Mucosa of stomach (tissue), 1 donor: Measurements from ENCODE around the gene RNF144B.
"Not testable (repeated sequence)": the region's sequence is repeated elsewhere in the genome, so short reads cannot be mapped to it uniquely, and the experiment has no call there.

Source experiments
- H3K27me3 ChIP-seq: one replicate; pipeline ENCODE4 v1.7.0; 2013; ENCODE audit warnings: mild to moderate bottlenecking, low read length; ENCODE audit not compliant: control insufficient read depth, insufficient read depth
- H3K36me3 ChIP-seq: one replicate; pipeline ENCODE4 v1.7.0; 2013; ENCODE audit warnings: low read length; ENCODE audit not compliant: control insufficient read depth, insufficient read depth
- H3K4me1 ChIP-seq: one replicate; pipeline ENCODE4 v1.7.0; 2013; ENCODE audit warnings: mild to moderate bottlenecking, low read length; ENCODE audit not compliant: control insufficient read depth, insufficient read depth
- H3K4me3 ChIP-seq: one replicate; pipeline ENCODE4 v1.7.0; 2013; ENCODE audit warnings: low read length
- H3K9ac ChIP-seq: one replicate; pipeline ENCODE4 v1.7.0; 2013; ENCODE audit warnings: mild to moderate bottlenecking, low read length, moderate library complexity
- H3K9me3 ChIP-seq: one replicate; pipeline ENCODE4 v1.7.0; 2013; ENCODE audit warnings: mild to moderate bottlenecking, low read length, moderate library complexity; ENCODE audit not compliant: control insufficient read depth
- donor health status: Pancreatic carcinoma.

Gene RNF144B

DNA sequence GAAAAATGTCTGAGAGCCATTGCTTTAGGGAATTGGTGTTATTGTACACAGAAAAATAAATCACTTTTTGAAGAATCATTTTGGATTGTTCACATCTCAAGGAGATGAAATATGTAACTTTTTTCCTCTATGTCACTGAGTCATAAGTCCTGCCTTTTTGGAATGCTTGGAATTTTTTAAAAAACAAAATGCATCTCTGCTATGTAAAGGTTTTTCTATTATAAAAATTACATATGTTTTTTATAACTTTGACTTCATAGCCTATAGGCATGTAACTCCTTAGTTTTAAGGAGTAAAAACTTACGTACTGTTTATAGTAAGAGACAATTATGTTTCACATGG lies 8.7 kb downstream of the RNF144B start:
- Histone ChIP-seq H3K27me3 (no peaks in the 10 kb centered on the region), H3K9me3 (no peaks in the 10 kb centered on the region), H3K36me3 (no peaks in the 10 kb centered on the region), H3K9ac (no peak overlapping the region), H3K4me1 (no peaks in the 10 kb centered on the region), H3K4me3 (no peak overlapping the region)

DNA sequence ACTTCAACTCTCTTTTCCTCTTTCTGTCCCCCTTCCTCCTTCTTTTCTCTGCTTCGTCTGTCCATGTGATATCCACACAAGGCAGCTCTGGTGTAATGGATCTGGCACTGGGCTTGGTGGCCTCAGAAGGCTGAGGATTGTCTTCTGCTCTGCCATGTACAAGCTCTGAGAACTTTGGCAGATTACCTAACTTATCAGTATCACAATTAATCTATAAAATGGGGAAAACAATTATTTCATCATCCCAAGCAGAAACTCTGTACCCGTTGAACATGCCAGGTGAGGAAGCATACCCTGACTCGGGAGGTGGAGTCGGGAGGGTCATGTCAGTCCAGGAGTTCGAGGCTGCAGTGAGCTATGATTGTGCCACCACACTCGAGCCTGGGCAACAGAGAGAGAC lies 10.6 kb downstream of the RNF144B start:
- no peaks in the 10 kb centered on the region for H3K9me3 ChIP-seq
- no peak overlapping the region for H3K4me3 ChIP-seq
- no peaks in the 10 kb centered on the region for H3K27me3 ChIP-seq
- H3K4me1 ChIP-seq: no peaks in the 10 kb centered on the region
- no peak overlapping the region for H3K9ac ChIP-seq
- no peaks in the 10 kb centered on the region for H3K36me3 ChIP-seq

DNA sequence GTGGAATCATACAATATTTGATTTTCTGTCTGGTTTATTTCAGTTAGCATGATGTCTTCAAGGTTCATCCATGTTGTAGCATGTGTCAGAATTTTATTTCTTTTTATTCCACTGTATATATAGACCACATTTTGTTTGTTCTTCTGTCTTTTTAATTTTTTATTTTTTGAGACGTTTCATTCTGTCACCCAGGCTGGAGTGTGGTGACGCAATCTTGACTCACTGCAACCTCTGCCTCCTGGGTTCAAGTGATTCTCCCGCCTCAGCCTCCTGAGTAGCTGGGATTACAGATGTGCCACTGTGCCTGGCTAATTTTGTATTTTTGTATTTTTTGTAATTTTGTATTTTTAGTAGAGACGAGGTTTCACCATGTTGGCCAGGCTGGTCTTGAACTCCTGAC lies 11.1 kb downstream of the RNF144B start:
- not testable (repeated sequence) for H3K9ac ChIP-seq, H3K4me3 ChIP-seq, H3K9me3 ChIP-seq, H3K4me1 ChIP-seq, H3K36me3 ChIP-seq, H3K27me3 ChIP-seq

- no peaks in the 10 kb centered on the region for H3K9me3 ChIP-seq
- no peak overlapping the region for H3K9ac ChIP-seq
- H3K27me3 ChIP-seq: no peaks in the 10 kb centered on the region
- no peaks in the 10 kb centered on the region for H3K36me3 ChIP-seq
- no peak overlapping the region for H3K4me3 ChIP-seq
- H3K4me1 ChIP-seq: no peaks in the 10 kb centered on the region
Observed at GRCh38 chr6:18400831-18401446, 13.8 kb downstream of the RNF144B start.

DNA sequence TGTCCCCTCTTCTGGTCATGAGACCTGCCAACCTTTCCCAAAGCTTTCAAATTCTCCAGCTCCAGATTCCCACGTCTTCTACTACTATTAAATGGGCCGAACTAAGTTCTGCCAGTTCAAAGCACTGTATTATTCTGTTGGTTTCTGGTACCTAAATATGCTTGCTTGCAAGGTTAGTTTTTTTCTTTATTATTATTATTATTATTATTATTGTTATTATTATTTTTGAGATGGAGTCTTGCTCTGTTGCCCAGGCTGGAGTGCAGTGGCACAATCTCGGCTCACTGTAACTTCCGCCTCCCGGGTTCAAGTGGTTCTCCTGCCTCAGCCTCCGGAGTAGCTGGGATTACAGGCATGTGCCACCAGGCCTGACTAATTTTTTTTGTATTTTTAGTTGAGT lies 17.8 kb downstream of the RNF144B start:
- not testable (repeated sequence) for H3K9ac ChIP-seq, H3K4me1 ChIP-seq, H3K27me3 ChIP-seq, H3K36me3 ChIP-seq, H3K9me3 ChIP-seq, H3K4me3 ChIP-seq

- no peaks in the 10 kb centered on the region for H3K36me3 ChIP-seq
- H3K4me3 ChIP-seq: no peak overlapping the region
- H3K27me3 ChIP-seq: no peaks in the 10 kb centered on the region
- no peak overlapping the region for H3K9ac ChIP-seq
- no peaks in the 10 kb centered on the region for H3K4me1 ChIP-seq
- H3K9me3 ChIP-seq: no peaks in the 10 kb centered on the region
Observed at GRCh38 chr6:18405477-18406293, 18.5 kb downstream of the RNF144B start.

DNA sequence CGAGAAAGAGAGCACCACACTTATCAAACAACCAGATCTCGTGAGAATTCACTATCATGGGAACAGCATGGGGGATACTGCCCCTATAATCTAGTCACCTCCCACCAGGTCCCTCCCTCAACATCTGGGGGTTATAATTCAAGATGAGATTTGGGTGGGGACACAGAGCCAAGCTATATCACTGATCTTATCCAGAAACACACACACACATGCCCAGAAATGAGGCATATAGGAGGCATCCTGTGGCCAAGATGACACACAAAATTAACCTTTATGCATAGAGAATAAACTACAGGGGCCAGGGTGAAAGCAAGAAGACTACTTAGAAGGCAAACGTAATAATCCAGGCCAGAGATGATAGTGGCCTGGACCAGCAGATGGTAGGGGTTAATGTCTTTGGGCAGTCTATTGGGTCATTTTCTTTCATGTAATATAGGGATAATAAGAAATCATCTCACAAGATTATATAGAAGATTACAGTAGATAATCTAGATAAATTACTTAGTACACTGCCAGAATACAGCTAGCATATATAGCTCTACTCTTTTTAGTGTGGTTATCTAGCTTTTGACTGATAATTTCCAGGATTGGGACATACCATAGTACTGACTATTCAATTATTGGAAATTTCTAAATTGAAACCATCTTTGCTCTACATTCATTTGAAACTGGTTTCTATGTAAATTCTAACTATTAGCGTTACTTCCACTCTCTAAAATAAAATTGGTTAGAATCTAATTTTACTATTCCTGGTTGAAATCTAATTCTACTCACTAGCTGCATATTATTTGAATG lies 20.0 kb downstream of the RNF144B start:
- no peaks in the 10 kb centered on the region for H3K4me1 ChIP-seq
- no peak overlapping the region for H3K9ac ChIP-seq
- H3K36me3 ChIP-seq: no peaks in the 10 kb centered on the region
- H3K9me3 ChIP-seq: no peaks in the 10 kb centered on the region
- no peaks in the 10 kb centered on the region for H3K27me3 ChIP-seq
- no peak overlapping the region for H3K4me3 ChIP-seq

- H3K36me3 ChIP-seq, H3K4me3 ChIP-seq, H3K9ac ChIP-seq, H3K9me3 ChIP-seq, H3K27me3 ChIP-seq, H3K4me1 ChIP-seq: not testable (repeated sequence)
Observed at GRCh38 chr6:18409602-18410001, 22.5 kb downstream of the RNF144B start.

GRCh38 chr6:18410412-18410811 lies 23.3 kb downstream of the RNF144B start:
- H3K9me3 ChIP-seq: no peaks in the 10 kb centered on the region
- no peaks in the 10 kb centered on the region for H3K27me3 ChIP-seq
- H3K36me3 ChIP-seq: no peaks in the 10 kb centered on the region
- H3K9ac ChIP-seq: no peak overlapping the region
- H3K4me1 ChIP-seq: no peaks in the 10 kb centered on the region
- H3K4me3 ChIP-seq: no peak overlapping the region

DNA sequence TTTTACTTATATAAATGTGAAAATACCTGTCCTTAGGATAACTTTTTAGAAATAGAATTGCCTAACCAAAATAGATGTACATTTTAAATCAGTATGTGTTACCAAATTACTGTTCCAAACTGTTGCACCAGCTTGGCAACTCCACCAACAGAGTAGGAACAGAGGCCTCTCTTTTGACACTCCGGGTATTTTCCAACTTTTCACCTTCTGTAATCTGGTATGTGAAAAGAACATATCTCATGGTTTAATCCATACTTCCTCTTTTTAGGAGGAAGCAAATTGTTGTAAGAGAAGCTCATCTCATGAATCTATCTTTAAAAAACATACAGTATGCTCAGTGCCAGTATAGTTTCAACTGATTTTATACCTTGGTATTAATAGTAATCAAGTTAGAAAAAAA lies 24.9 kb downstream of the RNF144B start:
- no peaks in the 10 kb centered on the region for H3K27me3 ChIP-seq
- no peaks in the 10 kb centered on the region for H3K9me3 ChIP-seq
- no peak overlapping the region for H3K4me3 ChIP-seq
- H3K36me3 ChIP-seq: no peaks in the 10 kb centered on the region
- H3K4me1 ChIP-seq: no peaks in the 10 kb centered on the region
- H3K9ac ChIP-seq: no peak overlapping the region

DNA sequence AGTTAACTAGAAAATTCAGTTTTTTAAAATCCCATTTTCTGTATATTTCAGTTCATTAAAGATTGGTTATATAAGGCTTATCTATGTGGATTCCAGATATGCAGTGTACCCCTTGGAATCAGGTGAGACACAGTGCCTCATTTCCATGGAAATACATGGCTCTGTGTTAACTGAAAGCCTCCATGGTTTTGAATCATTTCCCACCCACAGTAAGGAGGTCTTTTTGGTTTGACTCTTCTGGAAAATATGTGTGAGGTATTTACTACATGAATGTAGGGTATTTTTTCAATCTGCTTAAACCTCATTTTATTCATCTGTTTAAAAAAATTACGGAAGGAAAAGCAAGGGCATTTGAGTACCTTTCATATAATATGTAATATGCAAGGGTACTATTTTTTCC lies 25.5 kb downstream of the RNF144B start:
- Histone ChIP-seq H3K36me3 (no peaks in the 10 kb centered on the region), H3K4me3 (no peak overlapping the region), H3K4me1 (no peaks in the 10 kb centered on the region), H3K27me3 (no peaks in the 10 kb centered on the region), H3K9ac (no peak overlapping the region), H3K9me3 (no peaks in the 10 kb centered on the region)

DNA sequence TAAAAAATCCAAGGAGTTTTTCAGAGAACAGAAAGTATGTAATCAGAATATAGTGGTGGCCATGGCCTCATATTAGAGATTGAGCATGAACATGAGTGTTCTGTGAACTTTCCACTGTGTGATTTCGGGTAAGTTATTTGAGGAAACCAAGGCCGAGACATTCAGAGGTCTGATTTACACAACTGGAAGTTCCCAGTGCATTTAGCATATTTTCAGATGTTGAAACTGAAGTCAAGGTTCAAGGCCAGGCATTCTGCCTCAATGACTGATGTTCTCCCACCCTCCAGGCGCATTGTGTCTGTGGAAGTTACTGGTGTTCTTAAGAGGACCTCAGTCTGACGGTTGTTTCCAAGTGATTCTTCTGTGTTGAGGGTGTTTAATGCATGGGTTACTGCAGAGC lies 26.2 kb downstream of the RNF144B start:
- Histone ChIP-seq H3K4me3 (no peak overlapping the region), H3K9ac (no peak overlapping the region), H3K4me1 (no peaks in the 10 kb centered on the region), H3K27me3 (no peaks in the 10 kb centered on the region), H3K36me3 (no peaks in the 10 kb centered on the region), H3K9me3 (no peaks in the 10 kb centered on the region)
